Hepatocyte (in vitro differentiated cells): ENCODE data around the gene NUAK1. TPM values are rescaled to one million over a fixed set of nuclear protein-coding genes. Genes with fewer than 3 reads are reported as not detected.

ENCODE experiments used
- DNase-seq: peaks from one replicate; pipeline ENCODE4 v3.0.0-alpha.2; 2016; ENCODE audit warnings: low spot score
- H2AFZ ChIP-seq: fragments of 200-600 bp; sonication (generic); 2 replicates; pipeline ENCODE4 v1.6.0; 2016; ENCODE audit warnings: antibody characterized with exemption, mild to moderate bottlenecking
- H3K27ac ChIP-seq: fragments of 200-600 bp; sonication (generic); 2 replicates; pipeline ENCODE4 v1.5.1; 2016; ENCODE audit warnings: mild to moderate bottlenecking
- H3K27me3 ChIP-seq: fragments of 200-600 bp; sonication (generic); 2 replicates; pipeline ENCODE4 v1.6.1; 2016
- H3K36me3 ChIP-seq: fragments of 200-600 bp; sonication (generic); replicated peaks from 2 replicates; pipeline ENCODE4 v1.5.1; 2016; ENCODE audit warnings: low read depth; ENCODE audit not compliant: insufficient read depth
- H3K4me1 ChIP-seq: fragments of 200-600 bp; sonication (generic); 2 replicates; pipeline ENCODE4 v1.5.1; 2016; ENCODE audit warnings: mild to moderate bottlenecking, moderate library complexity; ENCODE audit not compliant: insufficient read depth
- H3K4me2 ChIP-seq: fragments of 200-600 bp; sonication (generic); 2 replicates; pipeline ENCODE4 v1.6.0; 2016
- H3K4me3 ChIP-seq: fragments of 200-600 bp; sonication (generic); 2 replicates; pipeline ENCODE4 v1.5.1; 2016; ENCODE audit warnings: mild to moderate bottlenecking
- H3K79me2 ChIP-seq: fragments of 200-600 bp; sonication (generic); 2 replicates; pipeline ENCODE4 v1.6.0; 2017; ENCODE audit warnings: mild to moderate bottlenecking
- H3K9me2 ChIP-seq: fragments of 200-600 bp; sonication (generic); replicated peaks from 2 replicates; pipeline ENCODE4 v1.6.0; 2017; ENCODE audit warnings: mild to moderate bottlenecking; ENCODE audit not compliant: insufficient read depth
- H3K9me3 ChIP-seq: fragments of 200-600 bp; sonication (generic); 2 replicates; pipeline ENCODE4 v1.5.1; 2016; ENCODE audit warnings: low read depth, mild to moderate bottlenecking
- H4K20me1 ChIP-seq: fragments of 200-600 bp; sonication (generic); 2 replicates; pipeline ENCODE4 v1.6.0; 2016; ENCODE audit warnings: mild to moderate bottlenecking; ENCODE audit not compliant: insufficient read depth, poor library complexity, severe bottlenecking
- EZH2 ChIP-seq: fragments of 200-600 bp; sonication (generic); IDR thresholded peaks from 2 replicates; pipeline ENCODE4 v1.6.1; 2016; ENCODE audit warnings: antibody characterized with exemption, mild to moderate bottlenecking, borderline replicate concordance
- EZH2phosphoT487 ChIP-seq: fragments of 200-600 bp; sonication (generic); IDR thresholded peaks from one replicate; pipeline ENCODE4 v1.6.1; 2018; ENCODE audit warnings: antibody characterized with exemption, mild to moderate bottlenecking, low read depth, moderate library complexity; ENCODE audit not compliant: unreplicated experiment, severe bottlenecking
- WGBS: methylation state at CpG from one replicate; pipeline ENCODE4 v1.1.6; 2016; ENCODE audit warnings: low lambda C conversion rate; ENCODE audit errors: missing lambda C conversion rate; 5-methylcytosine and 5-hydroxymethylcytosine counted together
- polyA plus RNA-seq: library from polyadenylated mRNA; unstranded; fragments of >200 nt; fragmentation: Nextera tagmentation; extraction: Ambion mirVana; gene quantifications from 2 replicates; pipeline ENCODE4 v1.2.1, GENCODE V29; 2016
- total RNA-seq: library from RNA; depleted of rRNA; stranded (reverse); fragments of >200 nt; gene quantifications from 2 replicates; pipeline ENCODE4 v1.2.3, GENCODE V29; 2014
- TF ChIP-seq, protein P1 (sequence below): fragments of 200-600 bp; sonication (generic); IDR thresholded peaks from 2 replicates; pipeline ENCODE4 v1.5.1; 2016; ENCODE audit warnings: antibody characterized with exemption, mild to moderate bottlenecking; ENCODE audit not compliant: poor library complexity

The NUAK1 gene
- total and polyA plus RNA-seq, 2 experiments from 2014 or later = 3.5 to 13.0 TPM

GRCh38 chr12:106120519-106121105 lies 18.1 kb downstream of the NUAK1 start:
- H3K9me3 ChIP-seq = no peaks in the 10 kb centered on the region
- H3K27me3 ChIP-seq = no peaks in the 10 kb centered on the region
- no peak overlapping the region for H2AFZ ChIP-seq
- H3K27ac ChIP-seq = peak overlapping the region; percentile 78
- no peak for DNase-seq
- H3K9me2 ChIP-seq = no peaks in the 10 kb centered on the region
- 44% methylated on average over 8 of the region's 8 CpGs for WGBS
- no peaks in the 10 kb centered on the region for H4K20me1 ChIP-seq
- peaks cover 60% of the 10 kb centered on the region for H3K4me1 ChIP-seq
- peaks cover 77% of the 10 kb centered on the region for H3K79me2 ChIP-seq
- no peak overlapping the region for H3K4me3 ChIP-seq
- TF ChIP-seq EZH2phosphoT487 (no peak), EZH2 (no peak)
- TF ChIP-seq, protein P1, sequence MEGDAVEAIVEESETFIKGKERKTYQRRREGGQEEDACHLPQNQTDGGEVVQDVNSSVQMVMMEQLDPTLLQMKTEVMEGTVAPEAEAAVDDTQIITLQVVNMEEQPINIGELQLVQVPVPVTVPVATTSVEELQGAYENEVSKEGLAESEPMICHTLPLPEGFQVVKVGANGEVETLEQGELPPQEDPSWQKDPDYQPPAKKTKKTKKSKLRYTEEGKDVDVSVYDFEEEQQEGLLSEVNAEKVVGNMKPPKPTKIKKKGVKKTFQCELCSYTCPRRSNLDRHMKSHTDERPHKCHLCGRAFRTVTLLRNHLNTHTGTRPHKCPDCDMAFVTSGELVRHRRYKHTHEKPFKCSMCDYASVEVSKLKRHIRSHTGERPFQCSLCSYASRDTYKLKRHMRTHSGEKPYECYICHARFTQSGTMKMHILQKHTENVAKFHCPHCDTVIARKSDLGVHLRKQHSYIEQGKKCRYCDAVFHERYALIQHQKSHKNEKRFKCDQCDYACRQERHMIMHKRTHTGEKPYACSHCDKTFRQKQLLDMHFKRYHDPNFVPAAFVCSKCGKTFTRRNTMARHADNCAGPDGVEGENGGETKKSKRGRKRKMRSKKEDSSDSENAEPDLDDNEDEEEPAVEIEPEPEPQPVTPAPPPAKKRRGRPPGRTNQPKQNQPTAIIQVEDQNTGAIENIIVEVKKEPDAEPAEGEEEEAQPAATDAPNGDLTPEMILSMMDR = no peak
- peak overlapping the region; percentile 54 for H3K4me2 ChIP-seq
- H3K36me3 ChIP-seq = no peaks in the 10 kb centered on the region

GRCh38 chr12:106119301-106119700 lies 19.5 kb downstream of the NUAK1 start:
- TF ChIP-seq EZH2phosphoT487 (no peak), EZH2 (no peak)
- TF ChIP-seq, protein P1 = no peak
- no peaks in the 10 kb centered on the region for H3K36me3 ChIP-seq
- DNase-seq = no peak
- H3K4me3 ChIP-seq = no peak overlapping the region
- no peak overlapping the region for H2AFZ ChIP-seq
- WGBS = 74% methylated on average over 9 of the region's 9 CpGs
- no peaks in the 10 kb centered on the region for H3K9me3 ChIP-seq
- no peaks in the 10 kb centered on the region for H4K20me1 ChIP-seq
- peaks cover 70% of the 10 kb centered on the region for H3K79me2 ChIP-seq
- peak overlapping the region; percentile 26 for H3K4me2 ChIP-seq
- no peaks in the 10 kb centered on the region for H3K27me3 ChIP-seq
- peaks cover 71% of the 10 kb centered on the region for H3K4me1 ChIP-seq
- no peaks in the 10 kb centered on the region for H3K9me2 ChIP-seq
- peak overlapping the region; percentile 78 for H3K27ac ChIP-seq

DNA sequence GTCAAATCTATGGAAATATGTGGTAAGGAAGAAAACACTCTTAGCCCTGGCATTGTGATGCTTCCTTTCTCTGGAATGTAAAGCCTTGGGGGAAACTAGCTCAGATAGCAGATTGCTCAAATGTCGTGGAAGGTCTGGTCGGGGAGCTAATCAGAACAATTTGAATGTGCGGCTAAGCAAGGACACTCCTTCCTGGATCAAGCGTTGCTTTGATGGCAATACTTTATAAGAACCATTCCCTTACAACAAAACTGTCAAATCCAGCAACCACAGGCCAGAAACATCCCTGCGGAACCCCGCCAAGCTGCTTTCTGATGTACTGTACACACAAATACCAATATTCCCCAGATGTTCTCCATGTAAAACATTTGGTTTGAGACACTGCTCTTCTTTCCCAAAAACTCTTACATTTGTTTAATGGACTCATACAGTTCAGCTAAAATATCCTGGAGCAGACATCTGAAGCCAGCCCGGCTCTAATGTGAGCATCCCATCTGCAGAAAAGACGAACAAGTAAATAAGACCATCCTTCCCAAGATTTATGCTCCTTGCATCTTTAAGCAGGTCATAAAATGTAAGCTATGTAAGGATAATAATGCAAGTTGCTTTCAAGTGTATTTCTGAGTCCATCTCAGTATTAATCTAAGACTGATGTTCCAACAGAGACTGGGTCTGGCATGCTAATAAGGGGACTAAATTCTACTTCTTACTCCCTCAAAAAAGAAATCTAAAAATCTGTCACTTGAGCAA lies 20.2 kb downstream of the NUAK1 start:
- peaks cover 66% of the 10 kb centered on the region for H3K79me2 ChIP-seq
- H3K27me3 ChIP-seq = no peaks in the 10 kb centered on the region
- H3K9me3 ChIP-seq = no peaks in the 10 kb centered on the region
- H3K27ac ChIP-seq = peak overlapping the region; percentile 78
- H3K4me2 ChIP-seq = peak overlapping the region; percentile 26
- H3K4me3 ChIP-seq = no peak overlapping the region
- DNase-seq = no peak
- no peak overlapping the region for H2AFZ ChIP-seq
- no peaks in the 10 kb centered on the region for H3K36me3 ChIP-seq
- H3K4me1 ChIP-seq = peaks cover 67% of the 10 kb centered on the region
- TF ChIP-seq EZH2 (no peak), EZH2phosphoT487 (no peak)
- TF ChIP-seq, protein P1 = no peak
- no peaks in the 10 kb centered on the region for H4K20me1 ChIP-seq
- 48% methylated on average over 8 of the region's 8 CpGs for WGBS
- no peaks in the 10 kb centered on the region for H3K9me2 ChIP-seq
